Suppressor macrophage treated with lipopolysaccharide for 4 hours (primary cell): ENCODE results near the gene PCP4.

Source experiments
- DNase-seq: peaks from one replicate; pipeline ENCODE4 v3.0.0-alpha.2; 2020

PCP4 gene

GRCh38 chr21:39976800-39977199 lies 109.6 kb downstream of the PCP4 start:
- no peak for DNase-seq
